HL-60 (cell line): Measurements from ENCODE around the gene ASCL4.

Experiments
- DNase-seq, 2 experiments: peaks; one replicate each; pipeline ENCODE4 v3.0.0-alpha.2; 2010 to 2020; ENCODE audit warnings: low read depth in 1 of 2, low spot score in 1 of 2
- H3K27ac ChIP-seq: fragments of 250-450 bp; sonication (Bioruptor Pico); replicated peaks from 2 replicates; pipeline ENCODE4 v1.5.1; 2020; ENCODE audit warnings: mild to moderate bottlenecking, moderate library complexity
- H3K27me3 ChIP-seq: fragments of 250-450 bp; sonication (Bioruptor Pico); 2 replicates; pipeline ENCODE4 v1.5.1; 2021; ENCODE audit warnings: mild to moderate bottlenecking, moderate library complexity; ENCODE audit not compliant: insufficient read depth, poor library complexity, severe bottlenecking
- H3K4me3 ChIP-seq: replicated peaks from 2 replicates; pipeline ENCODE4 v1.5.1; 2011; ENCODE audit warnings: mild to moderate bottlenecking, control low read depth, low read length; ENCODE audit not compliant: insufficient read depth
- CTCF ChIP-seq: IDR thresholded peaks from one replicate; pipeline ENCODE4 v1.5.1; 2011; ENCODE audit warnings: low read length, control low read depth, inconsistent platforms; ENCODE audit not compliant: insufficient read depth
- GABPA ChIP-seq: IDR thresholded peaks from 2 replicates; pipeline ENCODE4 v1.6.1; 2012; ENCODE audit warnings: low read depth
- POLR2AphosphoS5 ChIP-seq: IDR thresholded peaks from 2 replicates; pipeline ENCODE4 v1.6.1; 2012; ENCODE audit warnings: low read depth
- REST ChIP-seq: IDR thresholded peaks from 2 replicates; pipeline ENCODE4 v1.6.1; 2012; ENCODE audit warnings: low read depth; ENCODE audit not compliant: insufficient replicate concordance
- SPI1 ChIP-seq: IDR thresholded peaks from 2 replicates; pipeline ENCODE4 v1.6.1; 2012; ENCODE audit warnings: low read depth, mild to moderate bottlenecking, borderline replicate concordance

The ASCL4 gene

GRCh38 chr12:107749083-107749482 is 25.4 kb upstream of the ASCL4 start:
- Histone ChIP-seq H3K27me3 (no peaks in the 10 kb centered on the region), H3K27ac (no peak overlapping the region), H3K4me3 (no peak overlapping the region)
- no peak for DNase-seq
- TF ChIP-seq CTCF, result no peak
- TF ChIP-seq REST, result no peak
- TF ChIP-seq SPI1, result no peak
- no peak for TF ChIP-seq POLR2AphosphoS5
- no peak for TF ChIP-seq GABPA

GRCh38 chr12:107759410-107759809 is 15.1 kb upstream of the ASCL4 start:
- no peak for TF ChIP-seq SPI1
- no peak for TF ChIP-seq CTCF
- peak; percentile 50 for DNase-seq
- Histone ChIP-seq H3K27ac (peak overlapping the region; percentile 83), H3K27me3 (no peaks in the 10 kb centered on the region), H3K4me3 (peak overlapping the region; percentile 89)

- H3K4me3 ChIP-seq, result peak overlapping the region; percentile 89
- DNase-seq, result peak in 1 of 2 experiments; percentile 30
- H3K27ac ChIP-seq, result peak overlapping the region; percentile 83
- TF ChIP-seq SPI1 (no peak), GABPA (no peak), REST (no peak), CTCF (no peak), POLR2AphosphoS5 (no peak)
- H3K27me3 ChIP-seq, result no peaks in the 10 kb centered on the region
These were observed 14.2 kb upstream of the ASCL4 start for GRCh38 chr12:107760207-107760808.
